ENCODE measurements around the gene ATRNL1. TPM values are rescaled to one million over a fixed set of nuclear protein-coding genes. Genes with fewer than 3 reads are reported as not detected.

Gene ATRNL1
- total RNA-seq, 1 donor from 2014 or later, result 66.0 TPM

- DNase-seq (ENCODE audit: low spot score), result no peak
- no peak for TF ChIP-seq CTCF (IDR thresholded peaks at IDR 0.05)
- Mint-ChIP-seq H3K4me3 (ENCODE audit: unreplicated experiment) (no peak overlapping the region), H3K9me3 (ENCODE audit: low read depth) (peaks cover 5% of the 10 kb centered on the region), H3K4me1 (ENCODE audit: low read depth) (no peaks in the 10 kb centered on the region), H3K36me3 (ENCODE audit: low read depth) (peaks cover 2% of the 10 kb centered on the region), H3K27me3 (ENCODE audit: low read depth) (no peaks in the 10 kb centered on the region), H3K27ac (ENCODE audit: unreplicated experiment) (no peak overlapping the region)
Observed at GRCh38 chr10:115790220-115790619, 697.1 kb downstream of the ATRNL1 start.

- no peak for TF ChIP-seq CTCF (IDR thresholded peaks at IDR 0.05)
- Mint-ChIP-seq H3K36me3 (ENCODE audit: low read depth) (peaks cover 2% of the 10 kb centered on the region), H3K4me1 (ENCODE audit: low read depth) (peaks cover under 1% of the 10 kb centered on the region), H3K27ac (ENCODE audit: unreplicated experiment) (no peak overlapping the region), H3K27me3 (ENCODE audit: low read depth) (no peaks in the 10 kb centered on the region), H3K4me3 (ENCODE audit: unreplicated experiment) (no peak overlapping the region), H3K9me3 (ENCODE audit: low read depth) (peaks cover 13% of the 10 kb centered on the region)
- no peak for DNase-seq (ENCODE audit: low spot score)
Observed at GRCh38 chr10:115795964-115796363, 702.8 kb downstream of the ATRNL1 start.

DNA sequence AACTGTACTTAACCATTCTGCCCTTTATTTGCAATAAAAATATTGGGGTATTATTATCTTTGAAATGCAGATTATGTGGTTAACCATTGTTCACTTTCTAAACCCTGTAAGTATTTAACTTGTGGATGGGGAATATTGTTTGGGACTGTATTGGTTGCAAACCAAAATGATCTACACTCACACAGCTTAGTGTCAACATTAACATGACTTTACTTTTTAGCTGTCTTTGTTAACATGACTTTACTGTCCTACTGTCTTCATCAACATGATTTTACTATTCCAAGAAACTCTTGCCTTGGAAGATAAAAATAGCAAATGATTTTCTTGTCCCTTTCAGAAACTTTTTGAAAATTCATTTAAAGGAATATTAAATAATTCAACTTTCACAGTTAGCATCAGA lies 708.3 kb downstream of the ATRNL1 start:
- Mint-ChIP-seq H3K36me3 (ENCODE audit: low read depth) (no peaks in the 10 kb centered on the region), H3K27me3 (ENCODE audit: low read depth) (no peaks in the 10 kb centered on the region), H3K9me3 (ENCODE audit: low read depth) (no peaks in the 10 kb centered on the region), H3K4me3 (ENCODE audit: unreplicated experiment) (no peak overlapping the region), H3K27ac (ENCODE audit: unreplicated experiment) (no peak overlapping the region), H3K4me1 (ENCODE audit: low read depth) (peaks cover 8% of the 10 kb centered on the region)
- no peak for TF ChIP-seq CTCF (IDR thresholded peaks at IDR 0.05)
- no peak for DNase-seq (ENCODE audit: low spot score)

GRCh38 chr10:115801992-115802391 lies 708.8 kb downstream of the ATRNL1 start:
- no peaks in the 10 kb centered on the region for H3K36me3 Mint-ChIP-seq (ENCODE audit: low read depth)
- no peaks in the 10 kb centered on the region for H3K27me3 Mint-ChIP-seq (ENCODE audit: low read depth)
- TF ChIP-seq CTCF (IDR thresholded peaks at IDR 0.05), result no peak
- no peaks in the 10 kb centered on the region for H3K9me3 Mint-ChIP-seq (ENCODE audit: low read depth)
- no peak for DNase-seq (ENCODE audit: low spot score)
- H3K4me3 Mint-ChIP-seq (ENCODE audit: unreplicated experiment), result no peak overlapping the region
- no peak overlapping the region for H3K27ac Mint-ChIP-seq (ENCODE audit: unreplicated experiment)
- peaks cover 8% of the 10 kb centered on the region for H3K4me1 Mint-ChIP-seq (ENCODE audit: low read depth)

DNA sequence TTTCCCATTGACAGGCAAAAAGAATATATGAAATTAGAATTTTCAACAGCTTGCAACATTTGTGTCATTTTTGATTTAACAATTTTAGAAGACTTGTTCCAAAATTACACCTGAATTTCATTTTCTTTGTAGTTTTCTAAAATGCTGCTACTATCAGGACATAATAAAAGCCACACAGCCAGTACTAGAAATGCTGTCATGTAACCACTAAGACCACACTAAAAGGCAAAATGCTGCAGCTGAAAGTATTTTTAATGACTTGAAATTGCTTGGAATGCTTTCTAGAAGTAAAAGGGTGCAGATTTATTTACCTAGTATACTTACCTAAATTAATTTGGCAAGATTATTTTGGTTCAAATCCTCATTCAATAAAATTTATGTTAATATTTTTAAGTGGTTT lies 709.7 kb downstream of the ATRNL1 start:
- H3K4me1 Mint-ChIP-seq (ENCODE audit: low read depth), result peaks cover 8% of the 10 kb centered on the region
- TF ChIP-seq CTCF (IDR thresholded peaks at IDR 0.05), result no peak
- no peaks in the 10 kb centered on the region for H3K36me3 Mint-ChIP-seq (ENCODE audit: low read depth)
- no peaks in the 10 kb centered on the region for H3K9me3 Mint-ChIP-seq (ENCODE audit: low read depth)
- H3K4me3 Mint-ChIP-seq (ENCODE audit: unreplicated experiment), result no peak overlapping the region
- DNase-seq (ENCODE audit: low spot score), result no peak
- no peaks in the 10 kb centered on the region for H3K27me3 Mint-ChIP-seq (ENCODE audit: low read depth)
- no peak overlapping the region for H3K27ac Mint-ChIP-seq (ENCODE audit: unreplicated experiment)
